Uterus (tissue), 2 donors: ENCODE data around the gene FEM1C.

ENCODE experiments used
- POLR2A ChIP-seq, 2 donors: fragments of 450-650 bp; IDR thresholded peaks; one replicate each; pipeline ENCODE4 v1.6.1; 2016; ENCODE audit warnings: antibody characterized with exemption in 2 of 2, mild to moderate bottlenecking in 1 of 2, moderate library complexity in 1 of 2
- TF ChIP-seq, protein P1 (sequence below), 4 experiments: fragments of 200-600 bp in 2 of 4; fragments of 450-650 bp in 2 of 4; sonication (generic) in 2 of 4; IDR thresholded peaks; one replicate each; pipeline ENCODE4 v1.5.1; 2016 to 2019; ENCODE audit warnings: antibody characterized with exemption in 4 of 4, mild to moderate bottlenecking in 2 of 4, moderate library complexity in 1 of 4

DNA sequence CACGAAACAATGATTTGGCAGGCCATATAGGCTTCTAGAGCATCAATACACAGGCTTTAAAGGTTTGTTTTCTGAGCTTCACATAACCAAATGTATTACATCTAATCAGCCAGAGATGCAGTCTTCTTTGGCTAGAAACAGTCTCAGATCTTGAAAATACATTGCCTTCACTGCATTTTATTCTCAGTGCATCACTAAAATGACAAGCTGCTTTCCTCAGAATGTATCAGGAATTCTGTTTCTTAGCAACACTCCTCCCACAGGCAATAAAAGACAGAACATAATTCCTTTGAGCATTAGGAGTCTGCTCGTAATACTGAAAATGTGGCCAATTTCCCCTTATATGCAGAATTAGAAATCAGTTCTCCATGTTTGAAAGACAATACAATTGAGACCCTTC, 36.9 kb downstream of the FEM1C start:
- no peak for TF ChIP-seq POLR2A (IDR thresholded peaks at IDR 0.05)
- TF ChIP-seq, protein P1, sequence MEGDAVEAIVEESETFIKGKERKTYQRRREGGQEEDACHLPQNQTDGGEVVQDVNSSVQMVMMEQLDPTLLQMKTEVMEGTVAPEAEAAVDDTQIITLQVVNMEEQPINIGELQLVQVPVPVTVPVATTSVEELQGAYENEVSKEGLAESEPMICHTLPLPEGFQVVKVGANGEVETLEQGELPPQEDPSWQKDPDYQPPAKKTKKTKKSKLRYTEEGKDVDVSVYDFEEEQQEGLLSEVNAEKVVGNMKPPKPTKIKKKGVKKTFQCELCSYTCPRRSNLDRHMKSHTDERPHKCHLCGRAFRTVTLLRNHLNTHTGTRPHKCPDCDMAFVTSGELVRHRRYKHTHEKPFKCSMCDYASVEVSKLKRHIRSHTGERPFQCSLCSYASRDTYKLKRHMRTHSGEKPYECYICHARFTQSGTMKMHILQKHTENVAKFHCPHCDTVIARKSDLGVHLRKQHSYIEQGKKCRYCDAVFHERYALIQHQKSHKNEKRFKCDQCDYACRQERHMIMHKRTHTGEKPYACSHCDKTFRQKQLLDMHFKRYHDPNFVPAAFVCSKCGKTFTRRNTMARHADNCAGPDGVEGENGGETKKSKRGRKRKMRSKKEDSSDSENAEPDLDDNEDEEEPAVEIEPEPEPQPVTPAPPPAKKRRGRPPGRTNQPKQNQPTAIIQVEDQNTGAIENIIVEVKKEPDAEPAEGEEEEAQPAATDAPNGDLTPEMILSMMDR (IDR thresholded peaks at IDR 0.05): no peak
